ENCODE data around the gene SMG7. TPM values are rescaled to one million over a fixed set of nuclear protein-coding genes. Genes with fewer than 3 reads are reported as not detected.

SMG7 gene, protein sequence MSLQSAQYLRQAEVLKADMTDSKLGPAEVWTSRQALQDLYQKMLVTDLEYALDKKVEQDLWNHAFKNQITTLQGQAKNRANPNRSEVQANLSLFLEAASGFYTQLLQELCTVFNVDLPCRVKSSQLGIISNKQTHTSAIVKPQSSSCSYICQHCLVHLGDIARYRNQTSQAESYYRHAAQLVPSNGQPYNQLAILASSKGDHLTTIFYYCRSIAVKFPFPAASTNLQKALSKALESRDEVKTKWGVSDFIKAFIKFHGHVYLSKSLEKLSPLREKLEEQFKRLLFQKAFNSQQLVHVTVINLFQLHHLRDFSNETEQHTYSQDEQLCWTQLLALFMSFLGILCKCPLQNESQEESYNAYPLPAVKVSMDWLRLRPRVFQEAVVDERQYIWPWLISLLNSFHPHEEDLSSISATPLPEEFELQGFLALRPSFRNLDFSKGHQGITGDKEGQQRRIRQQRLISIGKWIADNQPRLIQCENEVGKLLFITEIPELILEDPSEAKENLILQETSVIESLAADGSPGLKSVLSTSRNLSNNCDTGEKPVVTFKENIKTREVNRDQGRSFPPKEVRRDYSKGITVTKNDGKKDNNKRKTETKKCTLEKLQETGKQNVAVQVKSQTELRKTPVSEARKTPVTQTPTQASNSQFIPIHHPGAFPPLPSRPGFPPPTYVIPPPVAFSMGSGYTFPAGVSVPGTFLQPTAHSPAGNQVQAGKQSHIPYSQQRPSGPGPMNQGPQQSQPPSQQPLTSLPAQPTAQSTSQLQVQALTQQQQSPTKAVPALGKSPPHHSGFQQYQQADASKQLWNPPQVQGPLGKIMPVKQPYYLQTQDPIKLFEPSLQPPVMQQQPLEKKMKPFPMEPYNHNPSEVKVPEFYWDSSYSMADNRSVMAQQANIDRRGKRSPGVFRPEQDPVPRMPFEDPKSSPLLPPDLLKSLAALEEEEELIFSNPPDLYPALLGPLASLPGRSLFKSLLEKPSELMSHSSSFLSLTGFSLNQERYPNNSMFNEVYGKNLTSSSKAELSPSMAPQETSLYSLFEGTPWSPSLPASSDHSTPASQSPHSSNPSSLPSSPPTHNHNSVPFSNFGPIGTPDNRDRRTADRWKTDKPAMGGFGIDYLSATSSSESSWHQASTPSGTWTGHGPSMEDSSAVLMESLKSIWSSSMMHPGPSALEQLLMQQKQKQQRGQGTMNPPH
- total RNA-seq (2013; cell fraction: nucleolus; rRNA removed): 105 and 123 TPM in 2 replicates
- 19.0 and 20.6 TPM in 2 replicates for total RNA-seq (2014; rRNA removed)
- total RNA-seq (2014; rRNA removed; fragmentation: Illumina TruSeq; extraction: Trizol): 25.2 and 28.1 TPM in 2 replicates
- 63.9 and 65.4 TPM in 2 replicates for total RNA-seq (2021)
- polyA plus RNA-seq (2011; ENCODE audit: low read depth): 20.9 TPM
- 55.4 and 60.0 TPM in 2 replicates for polyA plus RNA-seq (2011; rRNA removed)
- 46.6 and 47.8 TPM in 2 replicates for polyA plus RNA-seq (2011; cell fraction: cytosol; rRNA removed)
- 82.9 and 101 TPM in 2 replicates for polyA plus RNA-seq (2011; cell fraction: nucleus; rRNA removed)
- polyA plus RNA-seq (2012): 27.0 and 27.5 TPM in 2 replicates
- polyA plus RNA-seq (2014; fragmentation: Illumina TruSeq; extraction: Trizol): 58.1 and 69.1 TPM in 2 replicates
- polyA plus RNA-seq (2014; fragmentation: Nextera tagmentation; extraction: Ambion mirVana): 10 to 100 TPM in 1 of 2 experiments, 1 to 10 TPM in 1; 9.5 to 11.2 TPM
- 38.4 and 40.0 TPM in 2 replicates for polyA plus RNA-seq (2014; rRNA removed)
- 10 to 100 TPM; 46.9 to 53.5 TPM for polyA plus RNA-seq (2016; fragmentation: Nextera tagmentation; extraction: Ambion mirVana)
- polyA minus RNA-seq (2011; rRNA and poly(A)+ RNA removed): 70.6 and 107 TPM in 2 replicates
- polyA minus RNA-seq (2011; cell fraction: cytosol; rRNA and poly(A)+ RNA removed): 20.8 and 26.2 TPM in 2 replicates
- 66.0 and 106 TPM in 2 replicates for polyA minus RNA-seq (2011; cell fraction: nucleus; rRNA and poly(A)+ RNA removed)
- percentile 92 among the genes with signal in this experiment for Bru-seq, nascent RNA
- percentile 90 among the genes with signal in this experiment for BruChase-seq, experiment 1, labeled RNA remaining after a 6-hour chase
- percentile 91 among the genes with signal in this experiment for BruChase-seq, experiment 2, labeled RNA remaining after a 2-hour chase
- long read RNA-seq, experiment 1, partial matches to known transcripts: 9 of 18 reads
- long read RNA-seq, experiment 1, other reads (novel, unspliced or antisense): 9 of 18 reads
- long read RNA-seq, experiment 2, partial matches to known transcripts: 18 of 40 reads
- long read RNA-seq, experiment 2, other reads (novel, unspliced or antisense): 21 of 40 reads

DNA sequence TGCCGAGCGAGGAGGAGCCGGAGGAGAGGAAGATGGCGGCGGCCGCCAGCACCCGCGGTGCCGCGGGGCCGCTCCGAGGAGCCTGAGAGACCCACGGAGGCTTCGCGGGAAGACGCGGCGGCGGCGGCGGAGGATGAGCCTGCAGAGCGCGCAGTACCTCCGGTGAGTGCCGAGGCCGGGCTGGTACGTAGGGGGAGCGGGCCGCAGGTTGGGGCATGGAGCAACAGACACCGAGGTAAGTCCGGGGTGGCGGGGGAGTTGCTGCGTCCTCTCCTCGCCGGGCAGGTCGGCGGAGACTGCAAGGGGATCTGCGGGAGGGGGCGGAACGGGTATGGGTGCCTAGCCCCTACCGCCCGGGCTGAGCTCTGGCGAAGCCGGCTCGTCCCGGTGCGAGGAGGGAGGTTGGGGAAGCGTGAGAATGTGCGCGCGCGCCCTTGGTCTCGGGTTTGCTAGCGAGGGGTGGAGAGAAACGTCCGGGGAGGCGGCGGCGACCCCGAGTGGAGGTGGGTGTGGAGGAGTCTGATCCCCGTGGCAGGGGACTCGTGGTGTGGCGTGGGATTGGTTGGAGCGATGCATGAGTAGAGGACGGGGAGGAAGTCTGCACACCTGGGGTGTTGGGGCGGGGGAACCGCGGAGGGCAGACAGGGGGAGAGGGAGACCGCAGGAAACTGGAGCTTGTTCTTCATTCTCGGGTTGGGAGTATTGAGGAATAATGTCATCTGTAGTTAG is at the start of gene SMG7:
TSS of gene SMG7 (plus strand) at position 12 of the 729 bp plus-strand sequence. CDS start at position 134, 122 bp downstream.
- ChIA-PET POLR2A (interaction anchor here (1.0 to 1.9 kb wide), 4 partner anchors 9 to 132 kb away, joined by 3 to 6 read pairs (median 4); no protein-coding TSS in a partner anchor), RAD21 (ENCODE audit: unreplicated experiment) (interaction anchor here (0.6 to 2.2 kb wide), 11 partner anchors 10 to 997 kb away, joined by 3 to 8 read pairs (median 3); no protein-coding TSS in a partner anchor), SMC1A (ENCODE audit: uncharacterized antibody, unreplicated experiment) (interaction anchor here (0.7 to 7.6 kb wide), 11 partner anchors 10 to 160 kb away, joined by 3 to 69 read pairs (median 5); no protein-coding TSS in a partner anchor), CTCF (interaction anchor here (0.8 to 2.2 kb wide), 6 partner anchors 106 to 443 kb away, joined by 3 to 6 read pairs (median 3); no protein-coding TSS in a partner anchor)
- peak; percentile 5 for ATAC-seq
- H2AFZ ChIP-seq (ENCODE audit: control insufficient read depth, low read depth, low read length): peak within 1 kb of the TSS; percentile 92
- H3K27me3 ChIP-seq (replicated peaks in 1 of 2; ENCODE audit: control insufficient read depth in 2 of 2, insufficient read depth in 2 of 2, low read length in 1 of 2): no peaks in the 10 kb centered on the region
- H4K20me1 ChIP-seq (ENCODE audit: control insufficient read depth, insufficient read depth): no peaks in the 10 kb centered on the region
- H3K27ac ChIP-seq (ENCODE audit: control insufficient read depth, insufficient read depth): peak within 1 kb of the TSS; percentile 99
- H3K9me3 ChIP-seq (replicated peaks; ENCODE audit: control insufficient read depth, insufficient read depth, low read length): no peaks in the 10 kb centered on the region
- H3K4me3 ChIP-seq: peak within 1 kb of the TSS; percentile 87
- WGBS (ENCODE audit: insufficient coverage, insufficient replicate concordance, low lambda C conversion rate, missing lambda C conversion rate): under 1% methylated on average over 59 of the region's 70 CpGs
- in situ Hi-C loops (cut with MboI) (loop anchor here (10.0 kb wide), 1 partner anchor 152 kb away; no protein-coding TSS in a partner anchor), intact Hi-C loops (cut with micrococcal nuclease; ENCODE audit: unreplicated experiment) (loop anchor here (5.0 to 10.0 kb wide), 6 partner anchors 135 to 508 kb away; partner anchors contain the start of gene LAMC1)
- H3K4me2 ChIP-seq (ENCODE audit: control insufficient read depth, insufficient read depth): peak within 1 kb of the TSS; percentile 99
- FAIRE-seq: no peak
- no peak for DNase-seq (ENCODE audit: low read depth, low spot score)
- peak within 1 kb of the TSS; percentile 93 for H3K9ac ChIP-seq (ENCODE audit: control insufficient read depth, insufficient read depth, low read length)
- H3K36me3 ChIP-seq (ENCODE audit: control insufficient read depth in 2 of 2, insufficient read depth in 2 of 2, low read length in 1 of 2): no peaks in the 10 kb centered on the region; a peak in 1 of 4 replicates
- no TSS peak for BruUV-seq (replicated peaks)
- peaks cover 53% of the 10 kb centered on the region for H3K79me2 ChIP-seq (ENCODE audit: control insufficient read depth, insufficient read depth, low read length)
- H3K4me1 ChIP-seq (ENCODE audit: control insufficient read depth, insufficient read depth, low read length): peaks cover 13% of the 10 kb centered on the region
- TF ChIP-seq GATAD2B (conservative IDR thresholded peaks at IDR 0.05; ENCODE audit: low read depth) (0 out of 2 replicates have a peak, but pooled peaks have one; percentile 25), BACH1 (IDR thresholded peaks at IDR 0.05; ENCODE audit: borderline replicate concordance) (peak; percentile 51; the same call in 1 of the 2 replicates), RUNX3 (IDR thresholded peaks at IDR 0.05; ENCODE audit: low read length) (peak; percentile 66), POLR2A (IDR thresholded peaks at IDR 0.05; ENCODE audit: low read depth, low read length) (peak; percentile 83), PAX8 (IDR thresholded peaks at IDR 0.05) (no peak), SMARCA5 (IDR thresholded peaks at IDR 0.05) (no peak)
- TF ChIP-seq, protein P1, sequence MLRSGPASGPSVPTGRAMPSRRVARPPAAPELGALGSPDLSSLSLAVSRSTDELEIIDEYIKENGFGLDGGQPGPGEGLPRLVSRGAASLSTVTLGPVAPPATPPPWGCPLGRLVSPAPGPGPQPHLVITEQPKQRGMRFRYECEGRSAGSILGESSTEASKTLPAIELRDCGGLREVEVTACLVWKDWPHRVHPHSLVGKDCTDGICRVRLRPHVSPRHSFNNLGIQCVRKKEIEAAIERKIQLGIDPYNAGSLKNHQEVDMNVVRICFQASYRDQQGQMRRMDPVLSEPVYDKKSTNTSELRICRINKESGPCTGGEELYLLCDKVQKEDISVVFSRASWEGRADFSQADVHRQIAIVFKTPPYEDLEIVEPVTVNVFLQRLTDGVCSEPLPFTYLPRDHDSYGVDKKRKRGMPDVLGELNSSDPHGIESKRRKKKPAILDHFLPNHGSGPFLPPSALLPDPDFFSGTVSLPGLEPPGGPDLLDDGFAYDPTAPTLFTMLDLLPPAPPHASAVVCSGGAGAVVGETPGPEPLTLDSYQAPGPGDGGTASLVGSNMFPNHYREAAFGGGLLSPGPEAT (IDR thresholded peaks at IDR 0.05; ENCODE audit: low read depth): peak; percentile 54; the same call in 1 of the 2 replicates
- TF ChIP-seq, protein P2, sequence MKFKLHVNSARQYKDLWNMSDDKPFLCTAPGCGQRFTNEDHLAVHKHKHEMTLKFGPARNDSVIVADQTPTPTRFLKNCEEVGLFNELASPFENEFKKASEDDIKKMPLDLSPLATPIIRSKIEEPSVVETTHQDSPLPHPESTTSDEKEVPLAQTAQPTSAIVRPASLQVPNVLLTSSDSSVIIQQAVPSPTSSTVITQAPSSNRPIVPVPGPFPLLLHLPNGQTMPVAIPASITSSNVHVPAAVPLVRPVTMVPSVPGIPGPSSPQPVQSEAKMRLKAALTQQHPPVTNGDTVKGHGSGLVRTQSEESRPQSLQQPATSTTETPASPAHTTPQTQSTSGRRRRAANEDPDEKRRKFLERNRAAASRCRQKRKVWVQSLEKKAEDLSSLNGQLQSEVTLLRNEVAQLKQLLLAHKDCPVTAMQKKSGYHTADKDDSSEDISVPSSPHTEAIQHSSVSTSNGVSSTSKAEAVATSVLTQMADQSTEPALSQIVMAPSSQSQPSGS (IDR thresholded peaks at IDR 0.05; ENCODE audit: low read length): no peak
- TF ChIP-seq, protein P3, sequence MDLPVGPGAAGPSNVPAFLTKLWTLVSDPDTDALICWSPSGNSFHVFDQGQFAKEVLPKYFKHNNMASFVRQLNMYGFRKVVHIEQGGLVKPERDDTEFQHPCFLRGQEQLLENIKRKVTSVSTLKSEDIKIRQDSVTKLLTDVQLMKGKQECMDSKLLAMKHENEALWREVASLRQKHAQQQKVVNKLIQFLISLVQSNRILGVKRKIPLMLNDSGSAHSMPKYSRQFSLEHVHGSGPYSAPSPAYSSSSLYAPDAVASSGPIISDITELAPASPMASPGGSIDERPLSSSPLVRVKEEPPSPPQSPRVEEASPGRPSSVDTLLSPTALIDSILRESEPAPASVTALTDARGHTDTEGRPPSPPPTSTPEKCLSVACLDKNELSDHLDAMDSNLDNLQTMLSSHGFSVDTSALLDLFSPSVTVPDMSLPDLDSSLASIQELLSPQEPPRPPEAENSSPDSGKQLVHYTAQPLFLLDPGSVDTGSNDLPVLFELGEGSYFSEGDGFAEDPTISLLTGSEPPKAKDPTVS (IDR thresholded peaks at IDR 0.05; ENCODE audit: low read depth, low read length): no peak

Measured in GM12878 (cell line).